Measurements from ENCODE around the gene DLX3.

GRCh38 chr17:49967205-49967604, 27.8 kb downstream of the DLX3 start:
- TF ChIP-seq CTCF (IDR thresholded peaks at IDR 0.05) (no peak), POLR2A (IDR thresholded peaks at IDR 0.05) (no peak)
